IMR-90 (cell line): ENCODE measurements around the gene RGS9.

Experiments used
- CTCF ChIP-seq: conservative IDR thresholded peaks from 2 replicates; pipeline ENCODE4 v1.5.1; 2012; ENCODE audit warnings: mild to moderate bottlenecking, low read depth, low read length, improper control_type of control experiment
- POLR2A ChIP-seq: IDR thresholded peaks from 2 replicates; pipeline ENCODE4 v1.6.1; 2012; ENCODE audit warnings: mild to moderate bottlenecking, low read depth, low read length

GRCh38 chr17:65173284-65173793, 36.2 kb downstream of the RGS9 start:
- TF ChIP-seq POLR2A (no peak), CTCF (no peak)
